Stimulated activated naive CD8-positive, alpha-beta T cell treated with anti-CD3 and anti-CD28 coated beads, Interleukin-15, amount 100 ng/mL, for 72 hours (primary cell): Measurements from ENCODE around the gene CDH2.

ENCODE experiments used
- ATAC-seq: fragments of 150-1000 bp; cut with Tn5 transposase; 2 replicates; pipeline ENCODE4 v1.10.0; 2021; ENCODE audit warnings: mild to moderate bottlenecking, moderate library complexity
- DNase-seq, 2 donors: peaks; one replicate each; pipeline ENCODE4 v3.0.0; 2021 to 2022
- H3K27ac Mint-ChIP-seq, 2 donors: one replicate each; pipeline ENCODE4 v1.8.0; 2022; ENCODE audit warnings: mild to moderate bottlenecking in 2 of 2, mixed read lengths in 2 of 2, moderate library complexity in 2 of 2
- H3K27me3 Mint-ChIP-seq: one replicate; pipeline ENCODE4 v1.8.0; 2022; ENCODE audit warnings: mixed read lengths
- H3K4me1 Mint-ChIP-seq: one replicate; pipeline ENCODE4 v1.8.0; 2022; ENCODE audit warnings: mild to moderate bottlenecking, mixed read lengths
- H3K4me3 Mint-ChIP-seq, 2 donors: one replicate each; pipeline ENCODE4 v1.8.0; 2022; ENCODE audit warnings: mild to moderate bottlenecking in 2 of 2, mixed read lengths in 2 of 2, moderate library complexity in 1 of 2
- H3K9me3 Mint-ChIP-seq, 2 donors: one replicate each; pipeline ENCODE4 v1.8.0; 2022; ENCODE audit warnings: mixed read lengths in 2 of 2

Gene CDH2

DNA sequence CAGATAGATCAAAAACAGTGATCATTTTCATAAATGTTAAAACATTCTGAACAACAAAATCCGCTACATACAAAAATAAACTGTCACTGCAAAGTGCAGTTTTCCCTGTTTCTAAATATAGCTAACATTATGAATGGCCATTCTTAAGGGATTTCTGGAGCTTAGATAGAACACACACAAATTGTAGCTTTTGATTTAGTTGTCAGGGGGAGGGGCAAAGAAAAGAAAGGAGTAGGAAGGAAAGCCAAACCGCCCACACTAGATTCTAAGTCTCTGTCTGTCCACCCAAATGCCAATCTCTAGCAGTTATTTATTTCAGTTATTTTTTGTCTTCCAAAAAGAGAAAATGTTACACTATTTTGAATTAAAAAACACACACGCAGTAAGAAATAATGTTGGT, 182.4 kb downstream of the CDH2 start:
- DNase-seq: no peak
- no peak for ATAC-seq
- Mint-ChIP-seq H3K27ac (no peak overlapping the region), H3K4me1 (no peaks in the 10 kb centered on the region), H3K9me3 (peaks cover 11 to 16% of the 10 kb centered on the region in 2 donors), H3K4me3 (no peak overlapping the region), H3K27me3 (no peaks in the 10 kb centered on the region)

DNA sequence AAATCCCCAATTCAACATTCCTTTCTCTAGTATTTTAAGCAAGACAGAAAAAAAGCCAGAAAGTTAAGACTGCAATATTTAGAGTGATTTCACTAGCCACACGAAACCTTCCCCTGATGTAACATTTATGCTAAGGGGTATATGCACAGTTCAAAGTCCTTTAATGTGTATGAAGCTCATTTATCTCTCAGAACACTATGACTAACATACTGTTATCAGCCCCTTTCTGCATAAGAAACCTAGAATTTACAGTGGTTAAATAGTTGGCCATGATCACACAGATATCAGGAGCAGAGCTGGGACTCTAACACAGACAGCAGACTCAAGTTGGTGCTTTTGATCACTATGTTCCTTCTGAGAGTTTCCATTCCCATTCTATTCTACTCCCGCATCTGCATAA, 185.5 kb downstream of the CDH2 start:
- no peak overlapping the region for H3K4me3 Mint-ChIP-seq

DNA sequence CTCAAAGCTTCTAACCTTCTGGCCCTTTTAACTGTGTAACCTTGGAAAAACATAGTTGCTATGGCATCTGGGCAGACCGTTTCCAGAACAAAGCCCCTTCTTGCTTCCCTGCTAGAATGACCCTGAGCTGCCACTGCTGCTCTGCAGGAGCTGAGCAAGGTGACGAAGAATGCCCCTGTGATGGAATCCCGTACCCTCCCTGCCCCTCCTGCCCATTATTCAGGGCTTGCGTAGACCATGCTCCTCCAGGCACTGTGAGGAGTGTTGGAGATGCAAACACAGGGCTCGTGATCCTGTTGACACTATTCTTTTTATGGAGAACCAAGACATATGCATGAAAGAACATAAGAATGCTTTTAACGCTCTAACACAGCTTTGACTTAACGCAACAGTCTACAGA, 191.1 kb downstream of the CDH2 start:
- Mint-ChIP-seq H3K4me1 (no peaks in the 10 kb centered on the region), H3K9me3 (peaks cover 0 to 9% of the 10 kb centered on the region in 2 donors), H3K4me3 (no peak overlapping the region), H3K27ac (no peak overlapping the region), H3K27me3 (no peaks in the 10 kb centered on the region)
- ATAC-seq (no peak), DNase-seq (no peak)

More for the DNA sequence above, 185.5 kb downstream of the CDH2 start:
- Mint-ChIP-seq H3K4me1 (no peaks in the 10 kb centered on the region), H3K27me3 (no peaks in the 10 kb centered on the region), H3K9me3 (peaks cover 2 to 4% of the 10 kb centered on the region in 2 donors), H3K27ac (no peak overlapping the region)
- DNase-seq (no peak), ATAC-seq (no peak)

- ATAC-seq (no peak), DNase-seq (no peak)
- no peak overlapping the region for H3K4me3 Mint-ChIP-seq
- no peak overlapping the region for H3K27ac Mint-ChIP-seq
- H3K4me1 Mint-ChIP-seq: no peaks in the 10 kb centered on the region
- no peaks in the 10 kb centered on the region for H3K27me3 Mint-ChIP-seq
- peaks cover 0 to 19% of the 10 kb centered on the region in 2 donors for H3K9me3 Mint-ChIP-seq
Measured at GRCh38 chr18:27983780-27984179, 193.2 kb downstream of the CDH2 start.

GRCh38 chr18:27976806-27977408, 200.0 kb downstream of the CDH2 start:
- DNase-seq (no peak), ATAC-seq (no peak)
- peaks cover 9 to 10% of the 10 kb centered on the region in 2 donors for H3K9me3 Mint-ChIP-seq
- no peak overlapping the region for H3K4me3 Mint-ChIP-seq
- no peaks in the 10 kb centered on the region for H3K27me3 Mint-ChIP-seq
- H3K27ac Mint-ChIP-seq: no peak overlapping the region
- H3K4me1 Mint-ChIP-seq: no peaks in the 10 kb centered on the region

GRCh38 chr18:27970321-27970720, 206.6 kb downstream of the CDH2 start:
- ATAC-seq: no peak
- Mint-ChIP-seq H3K27ac (no peak overlapping the region), H3K4me3 (no peak overlapping the region), H3K4me1 (no peaks in the 10 kb centered on the region), H3K9me3 (peaks cover 0 to 9% of the 10 kb centered on the region in 2 donors), H3K27me3 (no peaks in the 10 kb centered on the region)
- no peak for DNase-seq

DNA sequence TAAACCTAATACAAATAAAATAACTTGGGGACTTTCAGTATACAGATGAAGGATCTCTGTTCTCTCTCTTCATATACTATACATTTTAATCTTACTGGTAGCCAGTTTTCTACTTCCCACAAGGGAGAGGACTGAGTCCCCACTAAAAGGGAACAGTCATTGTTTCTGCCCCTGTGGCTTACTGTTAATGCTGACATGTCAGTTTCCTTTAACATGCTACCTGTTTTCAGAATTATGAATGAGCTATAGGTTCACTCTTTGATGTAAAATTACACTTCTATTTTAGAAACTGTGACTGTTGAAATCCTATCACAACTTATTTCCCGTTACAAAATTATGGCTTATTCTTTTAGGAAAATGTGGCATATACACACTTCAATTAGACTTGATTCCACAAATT, 207.7 kb downstream of the CDH2 start:
- H3K4me3 Mint-ChIP-seq: no peak overlapping the region
- DNase-seq (no peak), ATAC-seq (no peak)
- peaks cover 7 to 13% of the 10 kb centered on the region in 2 donors for H3K9me3 Mint-ChIP-seq
- no peaks in the 10 kb centered on the region for H3K27me3 Mint-ChIP-seq
- H3K27ac Mint-ChIP-seq: no peak overlapping the region
- H3K4me1 Mint-ChIP-seq: no peaks in the 10 kb centered on the region

GRCh38 chr18:27967913-27968824, 208.8 kb downstream of the CDH2 start:
- ATAC-seq (no peak), DNase-seq (no peak)
- no peak overlapping the region for H3K4me3 Mint-ChIP-seq
- no peaks in the 10 kb centered on the region for H3K4me1 Mint-ChIP-seq
- no peaks in the 10 kb centered on the region for H3K27me3 Mint-ChIP-seq
- peaks cover 7 to 13% of the 10 kb centered on the region in 2 donors for H3K9me3 Mint-ChIP-seq
- no peak overlapping the region for H3K27ac Mint-ChIP-seq

- no peak for DNase-seq
- no peak for ATAC-seq
- Mint-ChIP-seq H3K9me3 (peaks cover 4 to 7% of the 10 kb centered on the region in 2 donors), H3K27ac (no peak overlapping the region), H3K27me3 (no peaks in the 10 kb centered on the region), H3K4me3 (no peak overlapping the region), H3K4me1 (no peaks in the 10 kb centered on the region)
Measured at GRCh38 chr18:27966881-27967280, 210.0 kb downstream of the CDH2 start.

DNA sequence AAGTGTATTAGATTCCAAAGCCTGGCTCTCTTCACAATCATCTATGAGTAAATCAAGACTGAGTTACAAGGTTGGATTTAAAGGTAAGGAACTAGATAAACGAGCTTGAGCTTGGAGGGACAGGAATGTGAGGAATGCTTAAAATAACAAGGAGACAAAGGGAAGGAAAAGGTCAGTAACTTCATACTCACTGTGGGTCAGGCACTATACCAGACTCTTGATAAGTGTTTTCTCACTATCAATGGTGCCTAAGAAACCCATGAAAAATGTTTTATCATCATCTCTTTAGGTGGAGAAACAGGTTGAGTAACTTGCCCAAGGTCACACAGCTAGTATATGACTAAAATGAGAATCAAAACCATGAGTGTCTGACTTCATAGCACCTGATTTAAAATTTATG, 212.1 kb downstream of the CDH2 start:
- Mint-ChIP-seq H3K4me3 (no peak overlapping the region), H3K4me1 (no peaks in the 10 kb centered on the region), H3K27ac (no peak overlapping the region), H3K9me3 (peaks cover 4 to 7% of the 10 kb centered on the region in 2 donors), H3K27me3 (no peaks in the 10 kb centered on the region)
- DNase-seq (no peak), ATAC-seq (no peak)

GRCh38 chr18:27959101-27959500, 217.8 kb downstream of the CDH2 start:
- Mint-ChIP-seq H3K4me1 (no peaks in the 10 kb centered on the region), H3K4me3 (no peak overlapping the region), H3K9me3 (no peaks in the 10 kb centered on the region), H3K27me3 (no peaks in the 10 kb centered on the region), H3K27ac (no peak overlapping the region)
- ATAC-seq (no peak), DNase-seq (no peak)

GRCh38 chr18:27956001-27956640, 220.8 kb downstream of the CDH2 start:
- ATAC-seq (no peak), DNase-seq (no peak)
- H3K4me1 Mint-ChIP-seq: no peaks in the 10 kb centered on the region
- H3K27ac Mint-ChIP-seq: no peak overlapping the region
- H3K9me3 Mint-ChIP-seq: no peaks in the 10 kb centered on the region
- H3K4me3 Mint-ChIP-seq: no peak overlapping the region
- H3K27me3 Mint-ChIP-seq: no peaks in the 10 kb centered on the region

- no peak overlapping the region for H3K27ac Mint-ChIP-seq
- no peak for ATAC-seq
- no peak for DNase-seq
- H3K27me3 Mint-ChIP-seq: no peaks in the 10 kb centered on the region
- H3K4me3 Mint-ChIP-seq: no peak overlapping the region
- no peaks in the 10 kb centered on the region for H3K4me1 Mint-ChIP-seq
- H3K9me3 Mint-ChIP-seq: no peaks in the 10 kb centered on the region
Measured at GRCh38 chr18:27954226-27954625, 222.7 kb downstream of the CDH2 start.

DNA sequence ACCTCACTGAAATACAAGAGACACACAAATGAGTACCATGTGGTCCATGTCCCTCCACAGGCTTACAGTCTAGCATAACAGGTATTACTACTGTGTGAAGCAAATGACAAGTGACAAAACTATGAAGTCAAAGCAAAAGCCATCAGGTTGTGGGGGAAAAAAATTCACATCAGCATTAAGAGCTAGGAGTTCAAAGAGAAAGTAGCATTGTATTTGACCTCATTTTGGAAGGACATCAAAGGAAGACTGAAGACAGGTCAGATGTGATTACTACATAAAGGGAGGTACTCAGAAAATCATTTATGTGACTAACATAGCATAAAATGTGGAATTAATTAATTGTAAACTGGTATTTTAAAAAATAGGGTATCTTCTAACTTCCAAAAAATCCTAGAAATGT, 224.2 kb downstream of the CDH2 start:
- no peak overlapping the region for H3K4me3 Mint-ChIP-seq
- H3K9me3 Mint-ChIP-seq: no peaks in the 10 kb centered on the region
- ATAC-seq (no peak), DNase-seq (no peak)
- no peaks in the 10 kb centered on the region for H3K27me3 Mint-ChIP-seq
- H3K4me1 Mint-ChIP-seq: no peaks in the 10 kb centered on the region
- no peak overlapping the region for H3K27ac Mint-ChIP-seq

GRCh38 chr18:27950648-27951228, 226.2 kb downstream of the CDH2 start:
- Mint-ChIP-seq H3K9me3 (no peaks in the 10 kb centered on the region), H3K27ac (no peak overlapping the region), H3K4me1 (no peaks in the 10 kb centered on the region), H3K4me3 (no peak overlapping the region), H3K27me3 (no peaks in the 10 kb centered on the region)
- DNase-seq: no peak
- ATAC-seq: no peak

- no peak for ATAC-seq
- peaks cover 0 to 5% of the 10 kb centered on the region in 2 donors for H3K9me3 Mint-ChIP-seq
- no peak for DNase-seq
- no peak overlapping the region for H3K27ac Mint-ChIP-seq
- H3K4me3 Mint-ChIP-seq: no peak overlapping the region
- H3K4me1 Mint-ChIP-seq: no peaks in the 10 kb centered on the region
- H3K27me3 Mint-ChIP-seq: no peaks in the 10 kb centered on the region
Measured at GRCh38 chr18:27948986-27949385, 227.9 kb downstream of the CDH2 start.
